HG03378 (cell line): ENCODE measurements around the gene CIB2.
A peak's percentile ranks its signal among the peaks of the same experiment; 100 is the strongest.

ENCODE experiments used
- ATAC-seq: cut with Tn5 transposase; IDR thresholded peaks from one replicate; pipeline ENCODE4 v1.9.1; 2021; ENCODE audit warnings: mild to moderate bottlenecking, moderate library complexity; ENCODE audit not compliant: unreplicated experiment

CIB2 gene

DNA sequence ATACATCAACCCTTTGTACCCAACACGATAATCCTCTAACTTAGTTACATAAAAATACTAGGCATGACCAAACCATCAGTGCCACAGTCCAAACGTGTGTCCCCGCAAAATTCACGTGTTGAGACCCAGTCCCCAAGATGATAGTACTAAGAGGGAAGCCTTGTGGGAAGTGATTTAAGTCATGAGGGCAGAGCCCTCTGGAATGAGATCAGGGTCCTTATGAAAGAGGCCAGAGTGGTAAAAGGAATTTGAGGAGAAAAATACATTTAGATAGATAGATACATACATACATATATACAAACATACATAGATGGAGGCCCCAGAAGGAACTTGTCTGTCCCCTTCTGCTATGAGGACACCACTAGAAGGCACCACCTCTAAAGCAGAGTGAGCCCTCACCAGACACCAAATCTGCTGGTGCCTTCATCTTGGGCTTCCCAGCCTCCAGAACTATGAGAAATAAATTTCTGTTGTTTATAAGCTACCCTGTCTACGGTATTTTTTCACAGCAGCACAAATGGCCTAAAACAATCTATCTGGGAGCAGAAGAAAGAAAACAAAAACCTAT, 61.7 kb downstream of the CIB2 start:
- no peak for ATAC-seq

DNA sequence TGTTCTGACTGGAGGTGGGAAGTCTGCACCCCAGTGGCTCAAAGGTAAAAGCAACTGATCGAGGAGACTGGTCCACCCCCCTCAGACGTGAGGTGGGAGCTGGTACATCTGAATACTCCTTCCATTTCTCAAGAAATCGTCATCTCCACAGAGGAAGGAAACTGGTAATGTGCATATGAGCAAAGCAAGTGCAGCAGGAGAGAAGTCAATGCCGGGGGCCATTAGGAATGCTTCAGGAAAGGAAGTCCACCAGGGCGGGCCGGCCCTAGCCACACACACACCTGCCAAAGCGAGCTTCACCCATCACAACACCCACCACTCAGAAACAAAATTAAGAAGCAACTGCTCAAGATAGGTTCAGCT, 62.2 kb downstream of the CIB2 start:
- ATAC-seq = no peak

DNA sequence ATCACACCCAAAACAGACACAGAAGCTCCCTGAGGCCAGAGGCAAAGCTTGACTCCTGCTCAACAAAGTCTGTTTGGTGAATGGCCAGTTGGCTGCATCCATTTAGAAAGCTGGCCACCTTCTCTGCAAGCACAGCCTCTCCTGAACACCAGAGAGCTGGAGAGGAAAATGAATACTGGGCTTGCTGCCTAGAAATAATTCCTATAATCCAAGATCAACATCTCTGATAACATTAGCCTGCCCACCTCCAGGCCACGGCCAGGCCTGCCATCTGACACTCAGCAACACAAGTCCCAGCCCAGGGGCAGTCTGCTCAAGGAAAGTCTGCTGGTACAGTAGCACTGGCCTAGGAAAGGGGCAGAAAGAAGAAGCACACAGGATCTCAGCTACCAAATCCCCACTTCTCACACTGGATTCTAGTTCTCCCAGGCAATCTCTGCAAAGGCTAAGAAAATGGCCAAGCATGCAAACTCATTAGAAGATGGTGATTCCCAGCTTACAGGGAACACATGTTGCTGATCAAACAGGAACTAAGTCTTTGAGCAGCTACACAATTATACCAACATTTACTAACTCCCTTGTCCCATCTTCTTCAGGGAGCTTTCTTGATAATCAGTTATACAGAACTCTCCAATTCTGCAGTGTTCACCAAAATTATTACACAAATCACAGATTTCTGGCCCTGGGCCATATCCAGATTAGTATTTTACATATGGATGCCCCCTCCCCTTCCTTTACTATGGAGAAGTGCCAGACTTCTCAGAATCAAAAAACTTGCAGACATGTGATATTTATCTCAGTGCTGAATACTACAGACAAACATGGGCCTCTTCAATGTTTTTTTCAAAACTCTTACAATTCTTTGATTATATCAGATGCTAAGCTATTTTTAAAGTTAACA, 63.7 kb downstream of the CIB2 start:
- ATAC-seq = no peak

DNA sequence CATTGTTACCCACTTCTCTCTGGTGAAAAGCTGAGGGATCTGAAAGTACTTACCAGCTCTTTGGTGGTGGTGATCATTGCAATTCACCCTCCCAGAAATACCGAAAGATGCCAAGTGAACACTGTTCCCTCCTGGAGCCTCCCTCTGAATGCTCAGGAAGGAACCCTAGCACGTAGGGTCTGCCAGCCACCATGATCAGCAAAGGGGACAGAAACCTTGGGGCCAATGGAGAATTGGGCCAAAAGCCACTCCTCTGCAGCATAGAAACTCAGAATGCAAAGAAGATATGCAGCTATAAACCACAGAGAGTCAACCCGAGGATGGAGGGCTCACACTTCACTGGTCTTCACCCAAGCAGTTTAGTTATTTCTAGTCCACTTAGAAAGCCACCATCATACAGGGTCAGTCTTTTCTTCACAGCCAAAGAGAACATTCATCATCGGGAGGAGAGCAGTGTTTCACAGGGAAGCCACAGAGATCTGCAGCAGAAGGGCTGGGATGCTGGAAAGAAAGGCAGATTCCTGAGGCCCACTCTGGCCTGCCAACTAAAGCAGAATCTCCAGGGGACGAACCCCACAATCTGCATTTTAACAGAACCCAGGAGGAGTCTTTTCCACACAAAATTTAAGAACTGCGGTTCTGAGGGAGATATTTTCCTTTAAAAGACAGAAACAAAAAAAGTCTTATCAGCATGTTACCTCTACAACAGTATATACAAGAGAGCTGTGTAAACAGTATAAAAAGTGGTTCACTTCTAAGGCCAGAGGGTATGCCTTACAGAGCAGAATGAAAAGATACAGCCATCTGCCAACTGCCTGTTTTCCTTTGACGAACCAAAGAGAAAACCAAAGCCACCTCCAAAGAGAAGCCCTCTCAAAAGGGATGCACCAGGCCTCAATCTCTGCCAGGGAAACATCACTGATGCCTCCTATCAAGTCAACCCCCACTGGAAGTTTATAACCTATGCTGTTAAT, 65.0 kb downstream of the CIB2 start:
- peak; percentile 45 for ATAC-seq

DNA sequence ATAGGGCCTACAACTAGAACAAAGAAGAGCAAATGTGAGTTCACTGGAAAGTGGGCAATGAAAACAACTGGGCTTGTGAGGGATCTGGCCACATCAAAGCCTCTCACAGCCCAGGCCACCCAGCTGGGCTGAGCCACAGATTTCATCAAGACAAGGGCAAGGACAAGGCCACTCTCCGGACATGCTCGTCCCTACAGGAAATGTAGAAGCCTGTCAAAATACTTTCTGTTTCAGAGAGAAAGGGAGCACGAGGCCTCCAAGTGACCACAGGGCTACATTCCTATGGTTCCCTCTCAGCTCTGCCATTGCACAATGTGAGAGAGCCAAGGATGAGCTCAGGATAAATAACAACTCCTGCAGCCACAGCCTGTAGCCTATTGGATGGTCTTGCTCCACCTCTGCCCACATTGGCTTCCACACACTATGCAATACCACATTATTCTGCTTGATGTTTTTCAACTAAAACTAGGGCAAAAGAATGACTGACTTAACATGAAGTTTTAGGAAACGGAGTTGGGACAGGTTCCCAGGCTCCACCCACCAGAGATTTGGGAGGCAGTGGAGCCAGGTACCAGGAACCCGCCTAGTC, 65.9 kb downstream of the CIB2 start:
- ATAC-seq = no peak

DNA sequence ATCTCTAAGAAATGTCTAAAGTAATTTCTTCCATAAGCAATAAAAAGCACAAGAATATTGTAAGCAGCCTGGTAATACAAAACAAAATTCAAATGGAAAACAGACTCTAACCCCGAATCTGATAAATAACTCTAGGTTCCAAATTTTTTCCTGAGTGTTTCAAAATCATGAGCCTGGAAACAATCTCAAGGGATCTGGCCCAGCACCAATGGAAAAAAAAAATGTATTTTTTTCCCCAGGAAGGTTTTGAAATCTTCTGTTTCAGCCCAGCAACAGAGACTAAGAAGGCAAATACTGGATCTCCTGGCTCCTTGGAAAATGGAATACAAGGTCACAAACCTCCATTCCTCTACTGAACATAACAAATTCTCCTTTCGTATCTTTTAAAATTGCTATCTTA, 66.7 kb downstream of the CIB2 start:
- no peak for ATAC-seq

DNA sequence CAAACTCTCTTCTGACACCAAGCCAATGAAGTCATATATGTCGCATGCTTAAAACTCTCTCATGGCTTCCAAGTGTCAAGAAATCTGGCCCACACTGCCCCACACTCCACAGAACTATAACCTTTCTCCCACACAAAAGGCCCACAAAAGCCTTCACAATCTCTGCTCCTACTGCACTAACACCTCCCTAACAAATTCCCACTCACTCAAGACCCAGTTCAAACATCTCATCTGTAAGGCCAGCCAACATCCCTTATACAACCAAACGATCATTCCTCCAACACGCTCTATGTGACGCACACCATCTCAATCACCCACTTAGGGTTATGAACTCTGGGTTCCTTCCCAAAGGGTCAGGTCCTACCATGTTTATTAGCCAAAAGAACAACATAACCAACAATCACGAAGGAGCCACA, 67.3 kb downstream of the CIB2 start:
- ATAC-seq = no peak

DNA sequence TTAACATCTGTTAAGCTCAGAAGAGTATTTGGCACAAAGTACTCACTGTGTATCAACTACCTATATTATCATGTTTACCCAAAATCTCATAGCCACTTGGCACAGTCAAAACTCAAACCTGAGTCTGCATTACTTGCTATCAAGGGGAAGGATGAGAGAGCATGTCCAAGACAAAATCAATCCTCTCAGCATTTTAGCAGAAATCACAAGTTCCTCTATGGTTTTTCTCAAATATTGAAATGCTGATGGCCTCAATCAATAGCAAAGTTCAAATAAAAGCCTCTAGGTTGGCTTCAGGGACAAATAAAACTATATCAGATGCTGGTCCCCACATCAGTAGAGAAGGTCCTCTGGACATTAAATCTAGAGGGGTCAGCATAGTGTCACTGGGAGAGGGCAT, 68.0 kb downstream of the CIB2 start:
- no peak for ATAC-seq

DNA sequence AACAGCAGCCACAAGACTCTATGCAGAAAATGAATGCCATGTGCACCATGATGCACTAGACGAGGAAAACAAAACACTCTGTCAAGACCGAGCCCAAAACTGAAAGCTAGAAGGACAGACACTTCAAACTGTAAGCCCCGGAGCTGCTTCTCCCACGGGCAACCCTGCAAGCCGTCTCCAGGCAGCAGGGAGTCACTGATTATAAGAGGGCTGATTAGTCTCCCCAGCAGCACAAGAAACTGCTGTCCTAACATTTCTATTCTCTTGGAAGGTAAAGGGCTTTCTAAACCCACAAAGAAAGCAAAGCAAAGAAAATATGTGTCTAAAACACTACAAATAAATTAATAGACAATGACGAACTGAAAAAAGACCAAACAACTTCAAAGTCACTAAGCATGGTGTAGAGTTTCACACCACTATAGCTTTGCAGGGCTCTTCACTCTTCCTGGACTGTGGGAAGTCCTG, 69.2 kb downstream of the CIB2 start:
- ATAC-seq = no peak

DNA sequence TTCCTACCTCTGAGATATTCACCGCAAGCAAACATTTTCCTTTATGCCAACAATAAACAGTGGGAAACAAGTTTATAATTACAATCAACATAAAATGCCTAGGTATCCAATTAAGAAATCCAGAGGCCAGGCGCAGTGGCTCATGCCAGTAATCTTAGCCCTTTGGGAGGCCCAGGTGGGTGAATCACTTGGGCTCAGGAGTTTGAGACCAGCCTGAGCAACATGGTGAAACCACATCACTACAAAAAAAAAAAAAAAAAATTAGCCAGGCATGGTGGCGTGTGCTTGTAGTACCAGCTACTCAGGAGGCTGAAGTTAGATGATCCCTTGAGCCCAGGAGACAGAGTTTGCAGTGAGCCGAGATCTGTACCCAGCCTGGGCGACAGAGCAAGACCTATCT, 71.0 kb downstream of the CIB2 start:
- no peak for ATAC-seq

DNA sequence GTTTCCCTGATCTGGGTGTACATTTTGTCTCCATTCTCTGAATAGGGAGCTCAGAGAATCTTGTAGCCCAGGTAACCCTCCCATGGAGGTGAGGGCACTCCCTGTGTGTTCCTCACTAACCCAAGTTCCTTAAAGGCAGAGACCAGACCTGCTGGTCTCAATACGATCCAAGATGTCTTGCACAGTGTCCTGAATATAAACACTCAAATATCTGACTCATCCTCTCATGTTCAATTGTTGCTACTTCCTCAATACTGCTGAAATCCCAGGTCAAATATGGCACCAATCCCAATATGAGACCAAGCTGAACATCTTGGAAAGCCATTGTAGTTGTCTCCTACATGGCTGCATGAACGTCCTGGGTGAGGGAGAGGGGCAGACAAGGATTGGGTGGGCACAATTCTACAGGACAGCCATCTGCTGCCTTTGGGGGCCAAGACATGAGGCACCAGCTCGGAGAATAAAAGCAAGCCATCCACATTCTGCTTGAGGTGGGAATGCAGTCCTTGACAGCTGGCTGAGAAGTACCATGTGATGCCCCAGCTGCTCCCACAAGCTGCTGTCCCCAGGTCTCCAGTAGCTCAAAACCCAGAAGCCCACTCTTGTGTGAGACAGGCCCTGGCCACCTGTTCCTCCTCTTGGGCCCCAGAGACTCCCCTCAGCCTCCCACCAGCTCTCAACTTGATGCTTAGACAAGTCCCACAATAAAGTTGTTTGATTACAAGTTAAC, 72.0 kb downstream of the CIB2 start:
- ATAC-seq = no peak

DNA sequence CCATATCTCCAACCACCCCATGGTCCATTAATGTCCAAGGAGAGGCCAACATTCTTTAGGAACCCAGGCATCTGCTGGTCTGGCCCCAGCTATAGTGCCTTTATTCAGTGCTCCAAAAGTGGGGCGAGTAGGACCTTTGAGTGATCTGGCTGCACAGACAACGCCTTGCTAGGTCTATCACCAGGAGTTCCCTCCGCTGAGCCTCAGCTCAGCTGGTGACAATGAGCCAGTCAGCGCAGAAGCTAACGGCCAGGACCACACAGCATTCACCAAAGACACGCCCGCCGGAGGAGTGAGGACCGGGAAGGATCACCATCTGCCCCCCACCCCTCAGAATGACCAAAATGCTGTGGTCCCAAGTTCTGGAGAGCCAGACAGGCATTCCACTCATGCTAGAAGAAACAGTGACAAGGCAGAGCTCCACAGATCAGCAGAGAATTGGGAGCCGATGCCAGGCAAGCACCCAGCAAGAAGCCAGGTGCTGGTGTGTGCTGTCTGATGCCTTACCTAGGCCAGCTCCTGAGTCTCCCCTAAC, 72.8 kb downstream of the CIB2 start:
- ATAC-seq = no peak

DNA sequence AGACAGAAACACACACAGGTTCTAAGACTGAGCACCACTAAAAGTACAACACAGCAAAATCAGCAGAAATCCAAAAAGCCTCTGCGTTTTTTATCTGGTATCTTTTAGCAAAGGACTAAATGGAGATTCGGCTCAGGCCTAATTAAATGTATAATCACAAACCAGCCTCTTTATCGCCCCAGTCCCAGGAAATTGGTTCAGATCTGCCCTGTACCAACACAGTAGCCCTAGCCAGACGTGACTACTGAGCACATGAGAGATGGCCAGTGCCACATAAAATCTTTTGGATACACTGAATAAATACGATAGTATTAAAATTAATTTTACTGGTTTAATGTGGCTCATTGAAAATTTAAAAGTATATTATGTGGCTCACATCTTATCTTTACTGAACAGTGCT, 73.4 kb downstream of the CIB2 start:
- ATAC-seq = no peak

DNA sequence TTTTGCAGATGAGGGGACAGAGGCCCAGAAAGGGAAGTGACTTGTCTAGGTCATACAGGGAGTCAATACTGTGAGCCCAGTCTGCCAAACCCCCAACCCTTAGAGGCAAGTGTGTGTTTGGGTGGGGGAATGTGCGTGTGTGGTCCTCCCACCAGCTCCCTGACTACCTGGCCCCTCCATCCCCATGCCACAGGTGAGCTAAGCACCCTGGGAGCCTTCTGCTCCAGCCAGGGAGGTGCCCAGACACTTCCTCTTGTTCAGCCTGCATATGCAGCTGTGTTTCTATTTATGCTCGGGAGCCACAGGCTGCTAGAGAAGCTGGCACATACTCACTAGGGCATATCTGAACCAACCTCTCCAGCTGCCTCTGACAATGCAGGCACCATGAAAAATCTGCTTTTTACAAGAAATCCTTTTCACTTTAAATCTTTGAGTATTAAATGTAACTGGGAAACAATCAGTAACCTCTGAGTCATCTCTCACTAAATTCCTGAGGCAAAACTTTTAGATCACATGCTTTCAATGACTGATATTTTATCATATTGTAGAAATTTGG, 74.5 kb downstream of the CIB2 start:
- no peak for ATAC-seq

DNA sequence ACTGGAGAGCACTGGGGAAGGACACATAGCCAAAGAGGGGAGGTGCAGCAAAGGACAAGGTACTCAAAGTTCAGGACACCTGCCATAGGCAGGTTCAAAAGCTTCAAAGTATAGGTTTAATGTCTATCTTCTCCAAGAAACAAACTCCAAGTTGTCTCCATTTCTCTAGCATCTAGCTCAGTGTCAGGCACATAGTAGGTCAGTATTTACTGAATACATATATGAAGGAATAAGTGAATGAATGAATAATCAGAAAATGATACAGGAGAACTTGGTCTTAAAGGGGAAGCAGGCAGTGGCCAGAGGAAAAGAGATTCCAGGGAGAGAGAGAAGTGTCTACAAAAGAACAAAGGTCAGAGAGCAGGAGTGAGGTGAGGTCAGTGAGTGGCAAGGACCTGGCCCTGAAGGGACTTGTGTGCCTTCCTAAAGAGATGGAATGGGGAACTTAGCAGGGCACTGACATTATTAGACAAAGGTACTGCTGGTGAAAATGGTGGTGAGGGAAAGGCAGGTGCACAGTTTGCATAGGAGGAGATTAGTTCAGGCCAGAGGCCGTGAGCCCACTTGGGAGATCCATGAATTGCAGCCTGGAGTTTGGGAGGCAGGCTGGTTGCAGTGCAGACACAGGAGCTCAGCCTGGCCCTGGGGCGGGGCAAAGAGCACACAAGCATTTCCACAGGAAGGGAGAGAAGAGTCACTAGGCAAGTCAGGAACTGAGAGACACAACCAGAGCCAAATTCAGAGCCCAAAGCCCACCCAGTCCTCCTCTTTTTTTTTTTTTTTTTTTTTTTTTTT, 75.1 kb downstream of the CIB2 start:
- no peak for ATAC-seq

DNA sequence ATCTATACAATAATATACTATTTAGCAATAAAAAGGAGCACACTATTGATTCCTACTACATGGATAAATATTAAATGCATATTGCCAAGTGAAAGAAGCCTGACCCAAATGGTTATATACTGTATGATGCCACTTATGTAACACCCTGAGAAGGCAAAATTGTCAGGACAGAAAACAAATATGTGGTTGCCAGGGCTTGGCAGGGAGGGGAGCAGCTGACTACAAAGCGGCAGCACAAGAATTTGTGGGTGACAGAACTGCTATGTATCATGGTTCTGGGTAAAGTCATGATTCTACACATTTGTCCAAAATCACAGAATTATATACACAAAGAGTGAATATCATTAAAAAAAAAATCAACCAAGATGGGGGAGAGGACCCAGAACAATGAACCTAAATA, 76.3 kb downstream of the CIB2 start:
- no peak for ATAC-seq
